DOHH2 (cell line): ENCODE results near the gene TNFSF10.

Experiments
- H3F3A ChIP-seq: fragments of 200-600 bp; sonication (generic), shearing (Covaris generic); 2 replicates; pipeline ENCODE4 v1.6.0; 2016; ENCODE audit warnings: antibody characterized with exemption, mild to moderate bottlenecking; ENCODE audit not compliant: control insufficient read depth, insufficient read depth
- H3K27ac ChIP-seq: fragments of 200-600 bp; sonication (generic); 2 replicates; pipeline ENCODE4 v1.5.1; 2014; ENCODE audit warnings: low read depth, mild to moderate bottlenecking, low read length, moderate library complexity
- H3K27me3 ChIP-seq: fragments of 200-600 bp; sonication (generic); 2 replicates; pipeline ENCODE4 v1.6.1; 2014; ENCODE audit warnings: mild to moderate bottlenecking, low read length, mixed read lengths; ENCODE audit not compliant: control insufficient read depth
- H3K36me3 ChIP-seq: fragments of 200-600 bp; sonication (generic); 2 replicates; pipeline ENCODE4 v1.6.1; 2014; ENCODE audit warnings: mild to moderate bottlenecking, low read length, moderate library complexity, mixed read lengths; ENCODE audit not compliant: control insufficient read depth
- H3K4me1 ChIP-seq: fragments of 200-600 bp; sonication (generic); 2 replicates; pipeline ENCODE4 v1.6.1; 2014; ENCODE audit warnings: mild to moderate bottlenecking, low read length, mixed read lengths; ENCODE audit not compliant: control insufficient read depth
- H3K4me2 ChIP-seq: fragments of 200-600 bp; sonication (generic); 2 replicates; pipeline ENCODE4 v1.6.0; 2014; ENCODE audit warnings: mild to moderate bottlenecking, low read length, moderate library complexity
- H3K4me3 ChIP-seq: fragments of 200-600 bp; sonication (generic); 2 replicates; pipeline ENCODE4 v1.5.1; 2014; ENCODE audit warnings: mild to moderate bottlenecking, low read length, mixed read lengths
- H3K79me2 ChIP-seq: fragments of 200-600 bp; sonication (generic); 2 replicates; pipeline ENCODE4 v1.6.1; 2014; ENCODE audit warnings: mild to moderate bottlenecking, low read length, mixed read lengths; ENCODE audit not compliant: control insufficient read depth
- H3K9me2 ChIP-seq: fragments of 200-600 bp; sonication (generic); replicated peaks from 2 replicates; pipeline ENCODE4 v1.6.1; 2014; ENCODE audit warnings: mild to moderate bottlenecking, low read length, mixed read lengths; ENCODE audit not compliant: control insufficient read depth
- H3K9me3 ChIP-seq: fragments of 200-600 bp; sonication (generic); 2 replicates; pipeline ENCODE4 v1.6.1; 2014; ENCODE audit warnings: antibody characterized with exemption, low read length, mixed read lengths; ENCODE audit not compliant: control insufficient read depth, insufficient read depth
- H4K20me1 ChIP-seq: fragments of 200-600 bp; sonication (generic); 2 replicates; pipeline ENCODE4 v1.6.0; 2014; ENCODE audit warnings: low read depth, mild to moderate bottlenecking, antibody characterized with exemption, low read length, moderate library complexity; ENCODE audit not compliant: control insufficient read depth, insufficient read depth
- EZH2phosphoT487 ChIP-seq: fragments of 200-600 bp; sonication (generic); IDR thresholded peaks from 2 replicates; pipeline ENCODE4 v1.6.1; 2017; ENCODE audit warnings: borderline replicate concordance, mild to moderate bottlenecking, antibody characterized with exemption, low read length, moderate library complexity, mixed read lengths
- TF ChIP-seq, protein P1 (sequence below): fragments of 200-600 bp; sonication (generic); IDR thresholded peaks from one replicate; pipeline ENCODE4 v1.5.1; 2014; ENCODE audit warnings: antibody characterized with exemption, mild to moderate bottlenecking, low read depth, low read length; ENCODE audit not compliant: poor library complexity, severe bottlenecking

Gene TNFSF10

DNA sequence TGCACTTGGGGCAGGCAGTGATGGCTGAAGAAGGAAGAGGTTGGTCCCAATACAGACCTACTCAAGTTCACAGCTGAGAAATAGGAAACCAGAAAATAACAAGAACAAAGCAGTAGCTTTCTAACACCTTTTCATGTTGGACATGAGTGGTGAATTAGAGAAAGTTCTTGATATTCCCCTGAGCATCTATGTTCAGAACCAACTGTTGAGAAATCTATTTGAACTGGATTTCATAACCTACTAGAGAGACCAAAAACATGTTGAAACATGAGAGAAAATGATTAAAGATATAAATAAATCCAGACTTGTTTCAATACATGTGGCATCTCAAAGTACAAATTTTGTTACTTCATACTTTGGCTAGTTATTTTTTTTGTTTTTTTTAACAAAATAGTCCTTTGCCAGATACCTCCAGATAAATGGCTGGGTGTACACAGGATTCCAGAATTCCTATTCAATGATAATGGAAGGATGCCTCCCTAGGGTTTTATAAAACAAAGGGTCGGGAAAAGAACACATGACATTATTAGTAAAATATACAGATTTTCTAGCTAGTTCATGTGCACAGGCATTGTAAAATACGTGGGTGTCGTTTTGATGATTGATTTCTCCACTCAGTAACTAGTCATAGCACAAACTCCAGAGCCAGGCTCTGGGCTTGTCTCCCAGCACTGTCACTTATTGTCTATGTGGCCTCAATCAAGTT lies 34.4 kb upstream of the TNFSF10 start:
- TF ChIP-seq, protein P1, sequence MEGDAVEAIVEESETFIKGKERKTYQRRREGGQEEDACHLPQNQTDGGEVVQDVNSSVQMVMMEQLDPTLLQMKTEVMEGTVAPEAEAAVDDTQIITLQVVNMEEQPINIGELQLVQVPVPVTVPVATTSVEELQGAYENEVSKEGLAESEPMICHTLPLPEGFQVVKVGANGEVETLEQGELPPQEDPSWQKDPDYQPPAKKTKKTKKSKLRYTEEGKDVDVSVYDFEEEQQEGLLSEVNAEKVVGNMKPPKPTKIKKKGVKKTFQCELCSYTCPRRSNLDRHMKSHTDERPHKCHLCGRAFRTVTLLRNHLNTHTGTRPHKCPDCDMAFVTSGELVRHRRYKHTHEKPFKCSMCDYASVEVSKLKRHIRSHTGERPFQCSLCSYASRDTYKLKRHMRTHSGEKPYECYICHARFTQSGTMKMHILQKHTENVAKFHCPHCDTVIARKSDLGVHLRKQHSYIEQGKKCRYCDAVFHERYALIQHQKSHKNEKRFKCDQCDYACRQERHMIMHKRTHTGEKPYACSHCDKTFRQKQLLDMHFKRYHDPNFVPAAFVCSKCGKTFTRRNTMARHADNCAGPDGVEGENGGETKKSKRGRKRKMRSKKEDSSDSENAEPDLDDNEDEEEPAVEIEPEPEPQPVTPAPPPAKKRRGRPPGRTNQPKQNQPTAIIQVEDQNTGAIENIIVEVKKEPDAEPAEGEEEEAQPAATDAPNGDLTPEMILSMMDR = no peak
- no peak for TF ChIP-seq EZH2phosphoT487
- H4K20me1 ChIP-seq = no peaks in the 10 kb centered on the region
- no peaks in the 10 kb centered on the region for H3K36me3 ChIP-seq
- no peaks in the 10 kb centered on the region for H3K9me2 ChIP-seq
- H3K4me1 ChIP-seq = no peaks in the 10 kb centered on the region
- H3K4me2 ChIP-seq = no peak overlapping the region
- H3K79me2 ChIP-seq = no peaks in the 10 kb centered on the region
- no peak overlapping the region for H3K4me3 ChIP-seq
- peaks cover 3% of the 10 kb centered on the region; the same call in 1 of the 2 replicates for H3K27me3 ChIP-seq
- no peak overlapping the region for H3K27ac ChIP-seq
- H3K9me3 ChIP-seq = no peaks in the 10 kb centered on the region
- H3F3A ChIP-seq = no peaks in the 10 kb centered on the region

DNA sequence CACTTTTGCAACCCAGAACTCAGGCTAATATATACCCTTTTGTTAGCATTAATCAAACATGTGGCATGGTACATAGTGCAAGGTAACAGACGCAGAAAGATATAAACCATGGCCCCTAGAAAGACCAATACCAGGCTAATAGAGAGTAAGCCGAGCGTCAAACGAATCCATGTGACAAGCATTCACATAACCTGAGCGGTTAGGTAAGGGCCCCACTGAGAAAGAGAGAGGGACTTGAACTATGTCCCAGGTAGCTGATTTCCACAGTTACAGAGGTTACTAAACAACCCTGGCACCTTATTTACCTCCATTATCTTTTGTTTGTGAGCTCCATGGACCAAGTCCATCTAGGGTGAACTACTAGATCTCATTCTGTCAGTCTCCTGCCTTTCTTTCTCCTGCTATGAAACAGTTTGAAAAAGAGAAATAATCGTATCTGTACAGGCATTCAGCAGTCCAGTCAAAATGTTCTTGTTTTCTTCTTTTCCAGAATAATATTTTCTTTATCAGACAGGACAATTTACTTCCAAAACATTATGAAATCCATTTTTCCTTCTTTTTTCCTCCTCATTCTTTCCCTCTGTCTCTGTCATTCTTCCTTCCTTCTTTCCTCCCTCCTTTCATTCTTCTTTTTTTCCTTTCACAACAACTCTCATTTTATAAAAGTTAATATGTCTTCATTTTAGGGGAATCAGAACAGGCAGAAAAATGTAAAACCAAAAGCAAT lies 30.5 kb upstream of the TNFSF10 start:
- H3K79me2 ChIP-seq = no peaks in the 10 kb centered on the region
- H4K20me1 ChIP-seq = no peaks in the 10 kb centered on the region
- H3K4me1 ChIP-seq = no peaks in the 10 kb centered on the region
- H3F3A ChIP-seq = no peaks in the 10 kb centered on the region
- no peak overlapping the region for H3K4me2 ChIP-seq
- no peak overlapping the region for H3K27ac ChIP-seq
- TF ChIP-seq EZH2phosphoT487 = no peak
- TF ChIP-seq, protein P1 = no peak
- H3K4me3 ChIP-seq = no peak overlapping the region
- H3K9me3 ChIP-seq = no peaks in the 10 kb centered on the region
- H3K27me3 ChIP-seq = peaks cover 3% of the 10 kb centered on the region; the same call in 1 of the 2 replicates
- H3K9me2 ChIP-seq = no peaks in the 10 kb centered on the region
- no peaks in the 10 kb centered on the region for H3K36me3 ChIP-seq

DNA sequence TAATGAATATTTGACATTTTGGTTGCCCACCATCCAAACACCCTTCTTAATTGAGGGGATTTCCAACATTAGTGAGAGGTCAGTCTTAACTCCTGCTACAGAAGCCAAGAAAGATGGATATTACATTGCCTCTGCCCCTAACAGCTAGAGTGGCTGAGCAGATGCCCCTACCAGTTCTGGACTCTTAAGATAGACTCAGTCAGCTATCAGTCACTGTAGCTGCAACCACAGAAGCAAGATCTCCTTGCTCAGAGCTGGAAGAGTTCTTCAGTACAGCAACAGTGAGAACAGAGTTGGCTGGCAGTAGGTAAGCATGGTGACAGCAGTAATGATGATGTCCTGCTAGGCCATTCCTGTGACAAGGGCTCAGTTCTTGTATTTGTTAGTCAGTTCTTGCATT lies 29.4 kb upstream of the TNFSF10 start:
- no peaks in the 10 kb centered on the region for H3K9me3 ChIP-seq
- no peaks in the 10 kb centered on the region for H3K79me2 ChIP-seq
- no peaks in the 10 kb centered on the region for H3F3A ChIP-seq
- H3K4me3 ChIP-seq = no peak overlapping the region
- H3K27ac ChIP-seq = no peak overlapping the region
- H3K27me3 ChIP-seq = peaks cover 3% of the 10 kb centered on the region; the same call in 1 of the 2 replicates
- no peaks in the 10 kb centered on the region for H3K9me2 ChIP-seq
- no peaks in the 10 kb centered on the region for H3K36me3 ChIP-seq
- H4K20me1 ChIP-seq = no peaks in the 10 kb centered on the region
- TF ChIP-seq, protein P1 = no peak
- no peak for TF ChIP-seq EZH2phosphoT487
- H3K4me1 ChIP-seq = no peaks in the 10 kb centered on the region
- H3K4me2 ChIP-seq = no peak overlapping the region
